Hematopoietic multipotent progenitor cell treated with erythropoietin and hydrocortisone succinate and interleukin-3 and kit ligand, for 17 days (in vitro differentiated cells): ENCODE results near the gene C6orf62.
"Not testable (repeated sequence)": the region's sequence is repeated elsewhere in the genome, so short reads cannot be mapped to it uniquely, and the experiment has no call there.

Experiments used
- DNase-seq: peaks from one replicate; pipeline ENCODE4 v3.0.0-alpha.2; 2015; ENCODE audit warnings: low spot score

C6orf62 gene

DNA sequence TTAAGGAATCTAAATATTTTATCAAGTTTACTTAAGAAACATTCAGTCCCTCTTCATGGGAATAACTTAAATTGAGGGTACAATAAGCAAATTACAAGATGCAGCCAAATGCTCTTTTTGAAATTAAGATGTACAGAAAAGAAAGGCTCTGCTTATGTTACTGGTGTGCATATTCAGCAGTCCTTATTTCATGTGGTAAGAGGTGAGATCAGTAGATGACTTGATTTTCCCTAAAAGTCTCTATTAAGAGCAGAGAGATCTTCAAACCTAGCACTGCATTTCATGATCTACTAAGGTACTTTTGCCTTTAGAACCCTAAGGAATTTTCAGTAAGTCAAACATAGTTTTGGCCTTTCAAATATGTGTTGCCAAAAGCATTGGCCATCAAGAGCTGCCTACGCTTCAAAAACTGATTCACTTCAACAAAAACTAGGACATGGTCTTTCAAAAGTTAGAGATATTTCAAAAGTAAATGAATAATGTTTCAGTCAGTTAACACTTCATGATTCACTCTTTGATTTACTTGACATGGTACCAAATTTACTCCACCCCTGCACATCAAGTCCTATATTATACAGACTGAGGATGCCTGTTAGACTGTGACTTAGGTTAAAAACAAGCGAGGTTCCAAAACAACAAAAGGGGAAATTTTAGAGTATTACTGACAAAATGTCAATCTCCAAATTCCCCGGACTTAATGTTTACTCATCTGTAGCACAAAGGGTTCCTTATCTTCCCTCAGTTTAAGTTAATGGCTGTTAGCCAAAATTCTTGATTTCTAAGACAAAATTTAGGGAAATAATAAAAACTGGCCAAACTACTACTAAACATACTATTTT lies 19.2 kb downstream of the C6orf62 start:
- DNase-seq = no peak

DNA sequence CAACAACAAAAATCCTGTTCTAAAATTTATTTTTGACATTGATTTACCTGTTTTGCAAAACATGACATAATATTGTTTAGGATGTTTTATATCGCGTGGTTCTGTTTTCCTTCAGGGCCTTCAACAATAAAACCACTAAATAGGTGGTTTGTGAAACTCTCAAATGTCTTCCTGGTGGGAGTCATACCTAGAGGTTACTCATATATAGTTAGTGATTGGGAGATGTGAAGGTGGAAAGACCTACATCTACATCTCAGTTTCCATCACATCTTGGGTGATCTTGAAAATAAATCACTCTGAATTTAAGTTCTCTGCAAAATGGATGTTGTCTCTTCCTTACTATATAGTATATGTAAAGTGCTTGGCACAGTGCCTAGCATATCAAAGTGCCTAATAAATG lies 22.9 kb downstream of the C6orf62 start:
- DNase-seq = peak; percentile 8

DNA sequence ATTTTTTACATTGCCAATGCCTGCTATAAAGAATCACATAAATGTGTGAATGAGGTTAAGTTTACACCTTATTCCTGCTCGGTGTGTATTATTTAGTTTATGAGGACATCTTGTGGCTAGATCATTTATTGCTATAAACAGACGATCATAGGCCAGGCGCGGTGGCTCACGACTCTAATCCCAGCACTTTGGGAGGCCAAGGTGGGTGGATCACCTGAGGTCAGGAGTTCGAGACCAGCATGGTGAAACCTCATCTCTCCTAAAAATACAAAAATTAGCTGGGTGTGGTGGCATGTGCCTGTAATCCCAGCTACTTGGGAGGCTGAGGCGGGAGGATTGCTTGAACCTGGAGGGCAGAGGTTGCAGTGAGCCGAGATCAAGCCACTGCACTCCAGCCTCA lies 23.3 kb downstream of the C6orf62 start:
- DNase-seq = peak; percentile 73

DNA sequence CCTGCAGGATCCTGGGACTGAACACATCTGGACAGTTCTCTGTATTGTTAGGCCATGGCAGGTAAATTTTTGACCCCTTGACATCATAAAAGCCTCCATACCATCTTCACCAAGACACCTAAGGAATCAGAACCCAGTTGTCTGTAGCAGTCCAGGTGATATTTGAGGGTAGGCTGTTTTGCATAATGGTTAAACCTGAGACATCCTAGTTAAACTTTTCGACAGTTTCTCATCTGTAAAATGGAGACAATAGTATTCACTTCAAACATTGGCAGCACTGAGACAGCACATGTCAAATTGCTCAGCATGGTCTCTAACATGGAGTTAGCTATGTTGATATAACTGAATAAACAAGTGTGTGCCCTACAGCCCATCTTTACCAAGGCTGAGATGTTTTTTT lies 24.8 kb downstream of the C6orf62 start:
- DNase-seq = no peak

DNA sequence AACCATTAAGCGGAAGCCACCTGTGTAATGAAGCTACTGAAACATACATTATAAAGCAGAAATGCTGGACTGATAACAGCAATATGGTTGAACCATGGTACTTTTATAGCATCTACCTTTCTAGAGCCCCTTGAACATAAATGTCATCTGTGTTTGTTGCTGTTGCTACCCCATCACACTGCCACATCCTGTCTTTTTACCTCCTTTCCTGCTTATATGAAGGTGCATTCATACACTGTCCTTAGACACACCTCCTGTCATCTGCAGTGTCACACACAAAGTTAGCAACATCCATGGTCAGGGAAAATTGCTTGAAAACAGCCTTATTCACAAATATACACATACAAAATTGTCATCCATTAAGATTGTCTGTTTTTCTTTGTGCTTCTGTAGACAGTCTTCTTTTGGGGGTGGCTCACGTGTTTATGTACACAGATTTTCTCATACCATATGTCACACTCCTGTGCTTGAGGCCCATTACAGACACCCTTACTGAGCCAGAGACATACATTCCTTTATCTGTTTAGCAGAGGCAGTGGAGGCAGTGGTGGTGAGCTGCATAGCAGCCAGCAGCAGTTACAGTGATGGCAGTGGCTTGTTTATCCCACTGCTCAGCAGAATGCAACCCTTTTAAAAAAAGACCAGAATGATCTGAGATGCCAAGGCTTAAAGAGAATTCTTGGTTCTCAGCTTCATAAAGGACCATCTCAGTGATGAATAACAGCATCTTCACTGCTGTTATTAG lies 25.9 kb downstream of the C6orf62 start:
- DNase-seq = no peak

DNA sequence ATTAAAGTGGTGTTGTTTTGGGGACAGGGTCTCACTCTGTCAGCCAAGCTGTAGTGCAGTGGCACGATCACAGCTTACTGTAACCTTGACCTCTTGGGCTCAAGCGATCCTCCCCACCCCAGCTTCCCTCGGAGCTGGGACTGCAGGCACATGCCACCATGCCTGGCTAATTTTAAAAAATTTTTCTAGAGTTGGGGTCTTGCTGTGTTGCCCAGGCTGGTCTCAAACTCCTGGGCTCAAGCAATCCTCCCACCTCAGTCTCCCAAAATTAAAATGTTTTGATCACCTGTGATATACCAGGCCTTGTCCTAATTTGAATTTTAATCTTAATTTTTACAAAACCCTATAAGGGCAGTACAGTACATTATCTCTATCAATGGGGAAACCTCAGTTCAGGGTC lies 26.5 kb downstream of the C6orf62 start:
- DNase-seq = no peak

DNA sequence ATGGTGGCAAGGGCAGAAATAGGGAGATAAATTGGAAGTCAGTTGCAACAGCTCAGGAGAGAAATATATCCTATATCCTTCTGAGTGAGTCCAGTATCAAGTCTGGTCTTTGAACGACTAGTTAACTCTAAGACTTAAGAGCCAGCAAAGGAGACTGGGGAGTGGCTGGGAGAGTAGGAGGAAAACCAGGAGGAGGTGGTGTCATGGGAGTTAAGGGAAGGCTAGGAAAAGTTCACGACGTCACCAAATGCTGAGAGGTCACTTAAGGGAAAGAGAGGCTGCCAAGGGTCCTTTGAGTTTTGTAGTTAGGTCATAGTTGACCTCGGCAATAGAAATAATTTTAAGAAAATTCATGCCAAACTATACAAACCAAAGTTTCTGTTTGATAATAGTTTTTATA lies 27.0 kb downstream of the C6orf62 start:
- no peak for DNase-seq

DNA sequence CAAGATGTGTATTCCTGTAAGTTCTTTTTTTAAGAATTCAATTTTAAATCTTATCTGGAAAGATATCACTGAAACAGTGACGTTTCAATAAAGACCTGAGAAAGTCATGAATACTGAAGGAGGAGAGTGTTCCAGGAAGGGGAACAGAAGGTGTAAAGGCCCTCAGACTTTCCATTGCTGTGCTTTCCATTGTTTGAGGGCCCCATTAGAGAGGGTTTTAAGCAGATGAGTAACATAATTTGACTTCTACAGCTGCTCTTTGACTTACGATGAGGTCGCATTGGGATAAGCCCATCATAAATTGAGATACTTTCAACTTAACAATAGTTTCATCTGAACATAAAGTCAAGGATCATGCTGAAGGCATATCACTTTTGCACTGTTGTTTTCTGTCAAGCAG lies 27.4 kb downstream of the C6orf62 start:
- DNase-seq = no peak

DNA sequence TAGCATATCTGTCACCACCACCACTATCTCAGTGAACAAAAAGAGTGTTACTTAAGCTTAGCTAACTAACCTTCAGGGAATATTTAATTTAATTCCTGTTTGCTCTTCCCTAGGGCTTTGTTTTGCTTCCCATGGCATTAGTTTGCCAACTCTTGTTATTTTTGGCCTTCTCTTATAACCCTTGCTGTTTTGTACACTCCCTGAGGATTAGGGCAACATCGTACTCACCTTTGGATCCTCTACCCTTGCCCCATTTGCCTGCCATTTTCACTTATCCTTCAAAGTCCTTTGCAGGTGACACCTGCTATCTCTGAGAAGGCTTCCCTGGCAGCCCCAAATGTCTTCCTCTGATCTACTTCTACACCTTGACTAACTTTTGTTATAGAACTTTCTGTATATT lies 28.4 kb downstream of the C6orf62 start:
- no peak for DNase-seq

DNA sequence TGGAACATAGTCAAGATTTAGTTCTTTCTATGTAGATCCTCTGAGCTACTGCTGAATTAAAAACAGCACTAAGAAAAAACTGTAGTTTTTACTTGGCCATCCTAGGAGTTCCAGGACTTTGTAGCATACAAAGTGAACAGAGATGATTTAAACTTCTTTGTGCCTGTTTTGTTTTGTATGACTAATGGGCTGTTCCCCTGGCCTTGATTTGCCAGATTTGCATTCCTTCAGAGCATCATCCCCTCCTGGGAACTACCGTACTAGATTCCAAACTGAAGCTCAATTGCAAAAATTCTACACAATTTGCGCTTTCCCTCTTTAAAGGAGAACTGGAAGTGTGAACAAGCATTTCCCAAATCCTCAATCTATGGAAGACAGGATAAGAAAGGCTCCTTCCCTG lies 29.0 kb downstream of the C6orf62 start:
- DNase-seq = no peak

DNA sequence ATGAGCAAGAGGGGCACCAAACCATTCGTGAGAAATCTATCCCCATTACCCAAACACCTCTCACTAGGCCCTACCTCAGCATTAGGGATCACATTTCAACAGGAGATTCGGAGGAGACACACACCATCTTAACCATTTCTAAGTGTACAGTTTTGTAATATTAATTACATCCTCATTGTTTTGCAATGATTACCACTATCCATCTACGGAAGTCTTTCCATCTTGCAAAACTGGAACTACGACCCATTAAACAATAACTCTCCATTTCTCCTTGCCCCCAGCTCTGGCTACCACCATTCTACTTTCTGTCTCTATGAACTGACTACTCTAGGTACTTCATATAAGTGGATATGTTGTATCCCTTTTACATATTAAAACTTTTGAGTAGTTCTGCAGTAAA lies 32.0 kb downstream of the C6orf62 start:
- DNase-seq = no peak

DNA sequence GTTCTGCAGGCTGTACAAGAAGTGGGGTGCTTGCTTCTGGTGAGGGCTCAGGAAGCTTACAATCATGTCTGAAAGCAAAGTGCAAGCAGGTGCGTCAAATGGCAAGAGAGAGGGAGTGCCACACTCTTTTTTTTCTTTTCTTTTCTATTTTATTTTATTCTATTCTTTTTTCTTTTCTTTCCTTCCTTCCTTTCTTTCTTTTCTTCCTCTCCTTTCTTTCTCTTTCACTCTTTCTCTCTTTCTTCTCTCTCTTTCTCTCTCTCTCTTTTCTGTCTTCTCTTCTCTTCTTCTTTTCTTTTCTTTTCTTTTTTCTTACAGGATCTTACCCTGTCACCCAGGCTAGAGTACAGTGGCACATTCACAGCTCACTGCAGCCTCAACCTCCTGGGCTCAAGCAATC lies 32.5 kb downstream of the C6orf62 start:
- no peak for DNase-seq

DNA sequence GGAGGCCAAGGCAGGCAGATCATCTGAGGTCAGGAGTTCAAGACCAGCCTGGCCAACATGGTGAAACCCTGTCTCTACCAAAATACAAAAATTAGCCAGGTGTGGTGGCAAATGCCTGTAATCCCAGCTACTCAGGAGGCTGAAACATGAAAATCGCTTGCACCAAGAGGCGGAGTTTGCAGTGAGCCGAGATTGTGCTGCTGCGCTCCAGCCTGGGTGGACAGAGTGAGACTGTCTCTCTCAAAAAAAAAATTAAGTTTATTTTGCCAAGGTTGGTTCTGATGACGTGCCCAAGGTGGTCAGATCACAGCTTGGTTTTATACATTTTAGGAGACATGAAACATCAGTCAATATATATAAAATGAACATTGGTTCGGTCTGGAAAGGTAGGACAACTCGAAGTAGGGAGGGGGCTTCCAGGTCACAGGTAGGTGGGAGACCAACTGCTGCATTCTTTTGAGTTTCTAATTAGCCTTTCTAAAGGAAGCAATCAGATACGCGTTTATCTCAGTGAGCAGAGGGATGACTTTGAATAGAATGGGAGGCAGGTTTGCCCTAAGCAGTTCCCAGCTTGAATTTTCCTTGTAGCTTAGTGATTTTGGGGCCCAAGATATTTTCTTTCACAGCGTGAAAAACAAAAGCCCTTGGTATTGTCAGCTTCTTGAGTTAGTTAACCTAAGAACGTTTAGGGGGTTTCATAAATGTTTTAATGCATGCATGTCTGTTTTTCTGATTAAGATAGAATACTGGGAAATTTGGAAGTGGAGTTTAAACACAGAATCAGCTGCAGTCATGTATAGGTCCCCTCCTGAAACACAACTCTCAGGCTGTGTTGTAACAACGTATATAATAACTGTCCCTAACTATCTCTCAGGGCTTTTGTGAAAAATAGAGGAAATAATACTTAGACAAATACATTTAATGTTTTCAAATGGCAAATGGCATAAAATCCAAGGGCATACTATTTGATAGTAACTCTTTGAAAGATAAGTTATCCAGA lies 35.4 kb downstream of the C6orf62 start:
- DNase-seq = no peak

DNA sequence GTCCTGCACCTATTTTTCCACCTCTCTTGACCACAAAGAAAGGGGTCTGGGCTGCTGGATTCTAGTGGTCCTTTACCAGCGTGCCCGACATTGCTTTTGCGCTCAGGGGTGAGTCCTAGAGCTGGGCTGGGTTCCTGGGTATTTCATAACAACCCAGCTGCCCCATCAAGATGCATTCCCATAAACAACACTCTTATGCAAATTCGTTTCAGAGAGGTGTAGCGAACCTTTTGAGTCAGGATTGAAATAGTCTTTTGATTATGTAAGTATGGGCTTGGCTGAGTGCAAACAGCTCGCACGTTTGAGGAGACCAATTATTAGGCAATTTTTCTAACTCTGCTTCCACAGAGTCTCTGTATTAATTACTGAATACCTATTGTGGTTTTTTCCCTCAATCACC lies 38.4 kb downstream of the C6orf62 start:
- no peak for DNase-seq

DNA sequence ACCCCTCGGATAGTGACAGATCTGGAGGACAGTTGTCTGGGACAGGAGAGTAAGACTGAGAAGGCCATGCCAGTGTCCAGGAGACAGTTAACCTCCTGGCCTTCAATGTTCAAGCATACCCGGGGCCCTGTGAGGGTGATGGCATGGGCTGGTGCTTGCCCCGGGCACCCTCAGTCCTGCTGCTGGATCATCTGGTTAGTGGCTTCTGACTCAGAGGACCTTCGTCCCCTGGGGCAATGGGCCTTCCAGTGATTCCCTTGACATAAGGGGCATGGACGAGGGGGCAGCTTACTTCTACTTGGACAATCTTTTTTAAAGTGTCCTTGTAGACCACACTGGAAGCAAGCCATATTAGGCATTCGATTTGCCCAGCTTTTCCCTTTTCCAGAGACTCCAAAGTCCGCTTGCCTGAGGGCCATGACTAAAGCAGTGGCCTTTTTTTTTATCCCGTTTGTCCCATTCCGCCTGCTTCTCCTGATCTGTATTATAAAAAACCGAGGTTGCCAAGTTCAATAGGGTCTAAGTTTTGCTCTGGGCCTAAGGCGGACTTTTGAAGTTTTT lies 40.1 kb downstream of the C6orf62 start:
- not testable (repeated sequence) for DNase-seq

DNA sequence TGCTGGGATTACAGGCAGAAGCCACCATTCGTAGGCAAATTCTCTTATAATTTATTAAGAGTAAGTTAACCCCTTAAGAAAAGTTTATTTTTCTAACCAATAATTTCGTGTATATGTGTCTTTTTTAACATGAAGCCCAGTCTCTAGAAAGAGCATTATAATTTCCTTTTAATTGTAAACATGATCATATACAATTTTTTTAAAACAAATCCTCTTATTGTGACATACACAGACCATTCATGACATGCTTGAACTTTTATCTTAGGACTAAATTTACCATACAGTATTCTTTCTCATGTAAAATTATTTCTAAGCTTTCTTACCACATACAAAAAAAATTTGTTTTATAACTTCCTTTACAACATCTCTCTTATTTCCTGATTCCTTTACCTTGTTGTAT lies 45.3 kb downstream of the C6orf62 start:
- DNase-seq = no peak

DNA sequence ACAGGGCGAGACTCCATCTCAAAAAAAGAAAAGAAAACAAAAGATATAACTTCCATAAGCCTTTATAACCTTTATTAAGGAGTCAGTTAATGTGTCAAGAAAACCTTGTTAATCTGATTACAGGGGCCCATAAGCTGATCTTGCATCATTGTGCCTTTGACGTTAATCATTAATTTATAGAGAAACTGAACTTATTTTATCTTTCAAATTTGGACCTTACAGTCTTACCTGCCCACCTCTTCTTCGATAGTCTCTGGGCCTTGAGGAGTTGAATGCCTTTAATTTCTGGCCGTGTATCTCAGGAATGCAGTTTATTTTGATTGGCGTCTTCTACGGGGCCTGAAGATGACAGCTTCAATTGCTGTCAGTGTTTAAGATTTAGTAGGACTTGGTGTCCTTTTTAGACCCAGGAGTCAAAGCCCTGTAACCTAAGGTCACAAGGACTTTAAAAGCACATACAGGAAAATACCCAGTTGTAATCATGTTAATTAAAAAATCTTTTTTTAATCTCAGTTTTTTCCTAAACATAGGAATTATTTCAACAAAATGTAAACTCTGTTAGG lies 46.3 kb downstream of the C6orf62 start:
- DNase-seq = no peak

DNA sequence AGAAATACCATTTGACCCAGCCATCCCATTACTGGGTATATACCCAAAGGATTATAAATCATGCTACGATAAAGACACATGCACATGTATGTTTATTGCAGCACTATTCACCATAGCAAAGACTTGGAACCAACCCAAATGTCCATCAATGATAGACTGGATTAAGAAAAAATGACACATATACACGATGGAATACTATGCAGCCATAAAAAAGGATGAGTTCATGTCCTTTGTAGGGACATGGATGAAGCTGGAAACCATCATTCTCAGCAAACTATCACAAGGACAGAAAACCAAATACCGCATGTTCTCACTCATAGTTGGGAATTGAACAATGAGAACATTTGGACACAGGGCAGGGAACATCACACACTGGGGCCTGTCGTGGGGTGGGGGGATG lies 47.9 kb downstream of the C6orf62 start:
- not testable (repeated sequence) for DNase-seq

DNA sequence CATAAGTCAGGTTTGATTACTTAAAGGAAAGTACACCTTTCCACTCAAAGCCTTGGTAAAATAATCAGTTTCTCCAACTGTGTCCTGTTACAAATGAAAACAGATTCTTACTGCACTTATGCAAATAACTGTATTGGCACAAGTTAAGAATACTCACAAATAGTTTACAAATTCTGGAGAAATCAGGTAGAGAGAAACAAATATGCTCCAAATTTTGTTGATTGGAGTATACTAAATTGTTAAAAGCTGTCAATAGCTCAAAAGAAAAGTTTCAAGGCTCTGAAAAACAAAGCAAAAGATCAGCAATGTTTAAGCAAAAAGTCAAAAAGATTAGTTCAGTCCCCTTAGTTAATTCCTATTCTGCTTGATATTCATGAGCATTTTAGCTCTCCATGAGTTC lies 48.5 kb downstream of the C6orf62 start:
- not testable (repeated sequence) for DNase-seq

DNA sequence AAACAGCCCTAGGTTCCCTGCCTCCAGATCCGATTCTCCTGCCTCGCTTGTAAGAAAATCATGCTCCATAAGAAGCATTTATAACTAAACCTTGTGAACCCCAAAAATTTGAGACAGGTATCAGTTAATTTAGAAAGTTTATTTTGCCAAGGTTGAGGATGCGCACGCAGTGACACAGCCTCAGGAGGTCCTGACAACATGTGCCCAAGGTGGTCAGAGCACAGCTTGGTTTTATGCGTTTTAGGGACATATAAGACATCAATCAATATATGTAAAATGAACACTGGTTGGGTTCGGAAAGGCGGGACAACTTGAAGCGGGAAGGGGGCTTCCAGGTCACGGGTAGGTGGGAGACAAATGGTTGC lies 50.0 kb downstream of the C6orf62 start:
- DNase-seq = no peak

DNA sequence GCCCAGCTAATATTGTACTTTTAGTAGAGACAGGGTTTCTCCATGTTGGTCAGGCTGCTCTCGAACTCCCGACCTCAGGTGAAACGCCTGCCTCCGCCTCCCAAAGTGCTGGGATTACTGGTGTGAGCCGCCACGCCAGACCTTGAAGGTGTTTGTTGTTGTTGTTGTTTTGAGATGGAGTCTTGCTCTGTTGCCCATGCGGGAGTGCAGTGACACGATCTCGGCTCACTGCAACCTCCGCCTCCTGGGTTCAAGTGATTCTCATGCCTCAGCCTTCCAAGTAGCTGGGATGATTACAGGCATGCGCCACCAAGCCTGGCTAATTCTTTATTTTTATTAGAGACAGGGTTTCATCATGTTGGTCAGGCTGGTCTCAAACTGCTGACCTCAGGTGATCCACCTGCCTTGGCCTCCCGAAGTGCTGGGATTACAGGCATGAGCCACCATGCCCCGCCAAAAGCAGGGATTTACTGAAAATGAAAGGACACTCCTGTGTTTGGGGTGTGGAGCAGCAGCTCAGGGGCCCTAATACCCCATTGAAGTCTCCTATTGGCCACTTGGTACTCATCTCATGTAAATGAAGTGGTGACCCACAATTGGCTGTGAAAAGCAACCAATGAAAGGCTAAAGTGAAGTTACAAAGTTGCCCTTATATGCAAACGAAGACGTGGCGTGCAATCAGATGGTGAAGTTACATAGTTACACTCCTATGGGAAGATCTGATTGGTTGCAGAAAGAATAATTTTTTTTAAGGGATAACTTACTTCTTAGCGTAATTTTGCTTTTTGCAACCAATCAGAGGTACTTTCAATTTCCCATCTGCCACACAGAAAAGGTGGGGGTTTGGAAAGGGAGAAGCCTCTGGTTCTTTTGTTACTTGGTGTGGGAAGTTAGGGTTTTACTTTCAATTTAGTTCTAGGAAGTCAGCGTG lies 50.6 kb downstream of the C6orf62 start:
- DNase-seq = not testable (repeated sequence)
